GM11168 (cell line): ENCODE data around the gene MAZ.
"Not testable (repeated sequence)": the region's sequence is repeated elsewhere in the genome, so short reads cannot be mapped to it uniquely, and the experiment has no call there.

Experiments
- in situ Hi-C: fragments of 300-500 bp; cut with MboI; formaldehyde crosslinking; loops from one replicate; pipeline ENCODE4 v1.12.0; 2022; ENCODE audit warnings: low sequenced_read_pairs; ENCODE audit not compliant: unreplicated experiment

MAZ gene

GRCh38 chr16:29806099-29806579 lies at the start of gene MAZ:
Gene MAZ, plus strand, starts transcription at chr16:29806529. Its CDS starts 173 bp downstream, at chr16:29806702.
- in situ Hi-C loops = no loop called here

GRCh38 chr16:29756654-29757053 lies 49.7 kb upstream of the MAZ start:
- in situ Hi-C loops = no loop called here

- in situ Hi-C loops = not testable (repeated sequence)
Observed at GRCh38 chr16:29757086-29757485, 49.2 kb upstream of the MAZ start.

GRCh38 chr16:29757950-29758466 lies 48.3 kb upstream of the MAZ start:
- in situ Hi-C loops = no loop called here

GRCh38 chr16:29760567-29761279 lies 45.6 kb upstream of the MAZ start:
- in situ Hi-C loops = no loop called here

GRCh38 chr16:29761280-29761651 lies 45.1 kb upstream of the MAZ start:
- in situ Hi-C loops = not testable (repeated sequence)

GRCh38 chr16:29761882-29762281 lies 44.4 kb upstream of the MAZ start:
- in situ Hi-C loops = no loop called here

GRCh38 chr16:29763326-29763725 lies 43.0 kb upstream of the MAZ start:
- in situ Hi-C loops = no loop called here

- in situ Hi-C loops = no loop called here
Observed at GRCh38 chr16:29765167-29766032, 40.9 kb upstream of the MAZ start.

- in situ Hi-C loops = no loop called here
Observed at GRCh38 chr16:29766571-29766970, 39.8 kb upstream of the MAZ start.

- in situ Hi-C loops = no loop called here
Observed at GRCh38 chr16:29767062-29767461, 39.3 kb upstream of the MAZ start.

- in situ Hi-C loops = no loop called here
Observed at GRCh38 chr16:29769507-29769906, 36.8 kb upstream of the MAZ start.

GRCh38 chr16:29770250-29770929 lies 35.9 kb upstream of the MAZ start:
- in situ Hi-C loops = no loop called here

- in situ Hi-C loops = not testable (repeated sequence)
Observed at GRCh38 chr16:29772330-29772729, 34.0 kb upstream of the MAZ start.

- in situ Hi-C loops = no loop called here
Observed at GRCh38 chr16:29774730-29775129, 31.6 kb upstream of the MAZ start.

- in situ Hi-C loops = no loop called here
Observed at GRCh38 chr16:29775742-29776408, 30.5 kb upstream of the MAZ start.

- in situ Hi-C loops = no loop called here
Observed at GRCh38 chr16:29777576-29778350, 28.6 kb upstream of the MAZ start, which contains the start of gene ZG16. Gene ZG16, plus strand, starts transcription at chr16:29778256. Its CDS starts 1,011 bp downstream, at chr16:29779267.

GRCh38 chr16:29779474-29779873 lies 26.9 kb upstream of the MAZ start:
- in situ Hi-C loops = no loop called here
